ENCODE data around the gene ZNF217.
"Not testable (repeated sequence)": the region's sequence is repeated elsewhere in the genome, so short reads cannot be mapped to it uniquely, and the experiment has no call there.

The ZNF217 gene

DNA sequence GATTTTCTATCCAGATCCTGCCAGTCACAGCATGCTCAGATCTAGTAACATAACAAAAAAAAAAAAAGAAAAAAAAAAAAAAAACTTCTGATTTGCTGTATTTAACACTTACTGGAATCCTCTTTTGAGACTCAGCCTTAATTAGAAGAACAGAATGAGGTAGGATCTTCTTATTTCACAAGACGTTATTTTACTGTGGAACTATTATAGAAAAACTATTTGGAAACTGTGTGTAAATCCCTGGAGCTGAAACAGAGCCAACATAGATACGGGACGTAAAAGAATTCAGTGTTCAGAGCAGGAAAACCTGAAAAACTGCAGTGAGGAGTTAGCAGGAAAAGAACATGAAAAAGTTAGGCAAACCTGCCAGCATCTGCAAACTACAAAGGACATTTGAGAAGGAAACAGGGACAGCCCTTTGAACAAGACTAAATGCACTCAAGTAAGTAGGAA, 3.4 kb upstream of the ZNF217 start:
- TF ChIP-seq, protein P1, sequence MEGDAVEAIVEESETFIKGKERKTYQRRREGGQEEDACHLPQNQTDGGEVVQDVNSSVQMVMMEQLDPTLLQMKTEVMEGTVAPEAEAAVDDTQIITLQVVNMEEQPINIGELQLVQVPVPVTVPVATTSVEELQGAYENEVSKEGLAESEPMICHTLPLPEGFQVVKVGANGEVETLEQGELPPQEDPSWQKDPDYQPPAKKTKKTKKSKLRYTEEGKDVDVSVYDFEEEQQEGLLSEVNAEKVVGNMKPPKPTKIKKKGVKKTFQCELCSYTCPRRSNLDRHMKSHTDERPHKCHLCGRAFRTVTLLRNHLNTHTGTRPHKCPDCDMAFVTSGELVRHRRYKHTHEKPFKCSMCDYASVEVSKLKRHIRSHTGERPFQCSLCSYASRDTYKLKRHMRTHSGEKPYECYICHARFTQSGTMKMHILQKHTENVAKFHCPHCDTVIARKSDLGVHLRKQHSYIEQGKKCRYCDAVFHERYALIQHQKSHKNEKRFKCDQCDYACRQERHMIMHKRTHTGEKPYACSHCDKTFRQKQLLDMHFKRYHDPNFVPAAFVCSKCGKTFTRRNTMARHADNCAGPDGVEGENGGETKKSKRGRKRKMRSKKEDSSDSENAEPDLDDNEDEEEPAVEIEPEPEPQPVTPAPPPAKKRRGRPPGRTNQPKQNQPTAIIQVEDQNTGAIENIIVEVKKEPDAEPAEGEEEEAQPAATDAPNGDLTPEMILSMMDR (conservative IDR thresholded peaks at IDR 0.05; ENCODE audit: low read depth, low read length) = no peak
- no peak overlapping the region for H3K4me3 ChIP-seq (ENCODE audit: low read depth, low read length)
- DNase-seq (ENCODE audit: low read depth) = peak; percentile 66

DNA sequence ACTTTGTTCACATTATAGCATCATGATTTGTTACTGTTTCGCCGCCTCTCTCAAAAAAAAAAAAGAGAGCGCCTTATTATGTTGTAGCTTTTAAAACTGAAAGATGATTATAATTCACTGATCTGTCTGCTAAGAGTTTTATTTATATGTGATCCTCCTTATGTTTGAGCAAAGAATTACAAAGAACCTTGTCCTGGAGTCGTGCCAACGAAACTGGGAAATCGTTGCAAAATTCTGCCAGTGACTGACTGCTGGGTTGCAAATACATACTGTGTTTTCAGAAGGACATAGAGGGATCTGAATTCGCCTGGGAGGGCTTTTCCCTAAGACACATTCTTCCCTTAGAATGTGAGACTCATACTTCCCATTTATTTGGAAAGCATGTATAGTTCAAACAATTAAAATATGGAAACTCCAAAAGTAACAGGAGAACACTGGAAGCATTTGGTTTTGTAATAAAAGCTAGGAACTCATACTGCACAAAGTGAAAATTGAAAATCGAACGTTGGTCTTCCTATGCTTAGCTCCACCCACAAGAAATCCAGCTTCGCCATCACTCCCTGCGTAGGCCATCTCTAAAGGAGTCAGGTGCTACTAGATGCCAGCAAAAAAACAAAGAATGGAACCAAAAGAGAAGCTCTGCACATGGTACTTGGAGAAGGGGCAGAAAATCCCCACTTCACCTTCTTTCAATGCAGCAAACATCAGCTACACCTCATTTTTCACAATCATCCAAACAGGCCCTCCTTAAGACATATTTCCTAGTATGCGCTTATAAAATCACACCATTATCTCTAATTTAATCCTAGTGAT, 2.8 kb upstream of the ZNF217 start:
- H3K4me3 ChIP-seq (ENCODE audit: low read depth, low read length) = peak overlapping the region; percentile 20

DNA sequence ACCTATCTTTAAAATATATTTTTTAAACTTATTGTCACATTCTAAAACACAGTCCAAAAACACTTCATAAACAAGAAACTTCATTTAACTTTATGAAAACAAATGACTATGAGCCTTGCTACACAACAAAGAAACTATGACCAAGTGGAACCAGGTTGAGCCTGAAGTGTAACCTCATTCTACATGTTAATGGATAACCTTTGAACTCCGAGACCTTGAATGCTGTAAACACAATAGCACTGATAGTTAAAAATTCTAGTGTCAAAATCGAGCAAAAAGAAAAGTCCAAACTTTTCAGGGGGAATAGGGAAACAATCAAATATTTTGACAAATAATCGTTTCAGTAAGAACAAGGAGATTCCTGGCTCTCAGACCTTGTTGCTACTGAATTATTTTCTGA, 2.1 kb upstream of the ZNF217 start:
- not testable (repeated sequence) for DNase-seq (ENCODE audit: low read depth); H3K4me3 ChIP-seq (ENCODE audit: low read depth, low read length)

More for the DNA sequence above, 2.8 kb upstream of the ZNF217 start:
- peak; percentile 49 for DNase-seq (ENCODE audit: low read depth)

DNA sequence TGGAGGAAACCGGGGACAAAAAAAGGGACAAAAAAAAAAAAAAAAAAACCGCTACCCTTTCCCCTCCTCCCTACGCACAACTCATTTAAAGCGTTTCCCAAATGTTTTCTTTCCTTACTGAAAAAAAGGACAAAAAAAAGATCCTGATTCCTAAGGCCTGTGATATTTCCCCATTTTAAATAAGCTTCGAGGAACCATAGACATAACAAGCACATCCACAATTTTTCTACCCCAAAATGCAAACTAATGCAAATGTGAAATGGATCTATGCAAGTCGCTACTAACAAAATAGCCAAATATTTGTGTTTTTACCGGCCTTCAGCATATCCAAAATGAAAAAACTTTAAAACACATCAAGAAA, 1.4 kb upstream of the ZNF217 start:
- DNase-seq (ENCODE audit: low read depth) = no peak
- H3K4me3 ChIP-seq (ENCODE audit: low read depth, low read length) = peak overlapping the region; percentile 70
- TF ChIP-seq, protein P1 (conservative IDR thresholded peaks at IDR 0.05; ENCODE audit: low read depth, low read length) = no peak

DNA sequence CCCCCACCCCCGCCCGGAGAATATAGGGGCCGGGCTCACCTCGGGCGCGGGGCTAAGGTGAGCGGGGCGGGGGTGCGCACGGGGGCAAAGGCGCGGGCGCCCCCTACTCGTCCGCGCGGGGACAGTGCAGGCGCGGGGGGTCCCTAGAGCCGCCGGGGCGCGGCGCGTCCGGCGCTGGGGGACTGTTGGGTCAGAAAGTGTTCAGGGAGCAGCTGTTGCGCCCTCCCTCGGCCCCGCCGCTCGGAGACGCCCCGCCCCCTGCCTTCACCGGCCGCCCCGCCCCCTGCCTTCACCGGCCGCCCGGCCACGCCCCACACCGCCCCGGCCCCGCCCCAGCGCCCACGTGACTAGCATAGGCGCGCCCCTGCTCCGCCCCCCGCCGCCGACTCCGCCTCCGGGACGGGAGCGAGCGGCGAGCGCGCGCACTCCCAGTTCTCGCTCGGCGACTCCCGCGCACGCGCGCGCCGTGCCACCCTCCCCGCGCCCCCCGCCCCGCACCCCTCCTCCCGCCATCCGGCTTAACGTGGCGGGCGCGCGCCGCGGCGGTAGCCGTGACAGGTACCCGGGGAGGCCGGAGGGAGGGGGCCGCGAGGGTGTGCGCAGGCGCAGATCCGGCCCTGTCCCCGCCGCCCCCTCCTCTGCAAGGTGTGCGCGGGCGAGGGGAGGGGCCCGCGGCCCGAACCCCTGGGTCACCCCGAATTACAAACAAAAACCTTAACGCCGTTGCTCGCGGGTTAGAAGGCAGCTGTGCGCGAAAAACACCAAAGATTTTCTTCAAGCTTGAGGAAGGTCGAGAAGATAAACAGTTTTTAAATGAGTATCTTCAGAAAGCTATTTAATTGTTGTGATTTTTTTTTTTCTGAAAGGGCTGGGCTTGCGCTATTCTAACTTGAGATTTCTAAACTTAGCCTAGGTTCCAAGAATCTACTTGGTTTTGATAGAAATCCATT, 704 bp upstream of the ZNF217 start:
- peak; percentile 95 for DNase-seq (ENCODE audit: low read depth)
- H3K4me3 ChIP-seq (ENCODE audit: low read depth, low read length) = peak overlapping the region; percentile 74
- TF ChIP-seq, protein P1 (conservative IDR thresholded peaks at IDR 0.05; ENCODE audit: low read depth, low read length) = no peak

DNA sequence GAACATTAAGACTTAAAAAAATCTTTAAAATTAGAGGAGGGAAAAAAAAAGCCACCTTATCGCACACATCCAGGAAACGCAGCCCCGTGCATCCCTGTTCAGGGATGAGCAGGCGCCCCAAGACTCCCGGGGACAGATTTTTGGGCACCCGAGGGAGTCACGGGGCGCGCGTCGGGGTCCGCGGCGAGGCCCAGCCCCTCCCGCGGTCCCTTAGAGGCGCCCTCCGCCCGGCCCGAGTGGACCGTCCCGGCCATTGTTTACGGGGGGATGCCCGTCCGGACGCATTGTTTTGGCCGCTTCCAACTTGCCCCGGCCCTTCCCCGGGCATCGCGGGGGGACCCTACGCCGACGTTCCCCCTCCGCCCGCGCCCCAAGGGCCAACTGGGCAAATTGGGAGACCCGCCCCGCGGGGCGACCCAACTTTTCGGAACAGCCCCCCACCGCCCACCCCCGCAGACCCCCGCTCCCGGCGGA, 610 bp downstream of the ZNF217 start:
- no peak for DNase-seq (ENCODE audit: low read depth)
- H3K4me3 ChIP-seq (ENCODE audit: low read depth, low read length) = peak overlapping the region; percentile 74
- TF ChIP-seq, protein P1 (conservative IDR thresholded peaks at IDR 0.05; ENCODE audit: low read depth, low read length) = no peak

DNA sequence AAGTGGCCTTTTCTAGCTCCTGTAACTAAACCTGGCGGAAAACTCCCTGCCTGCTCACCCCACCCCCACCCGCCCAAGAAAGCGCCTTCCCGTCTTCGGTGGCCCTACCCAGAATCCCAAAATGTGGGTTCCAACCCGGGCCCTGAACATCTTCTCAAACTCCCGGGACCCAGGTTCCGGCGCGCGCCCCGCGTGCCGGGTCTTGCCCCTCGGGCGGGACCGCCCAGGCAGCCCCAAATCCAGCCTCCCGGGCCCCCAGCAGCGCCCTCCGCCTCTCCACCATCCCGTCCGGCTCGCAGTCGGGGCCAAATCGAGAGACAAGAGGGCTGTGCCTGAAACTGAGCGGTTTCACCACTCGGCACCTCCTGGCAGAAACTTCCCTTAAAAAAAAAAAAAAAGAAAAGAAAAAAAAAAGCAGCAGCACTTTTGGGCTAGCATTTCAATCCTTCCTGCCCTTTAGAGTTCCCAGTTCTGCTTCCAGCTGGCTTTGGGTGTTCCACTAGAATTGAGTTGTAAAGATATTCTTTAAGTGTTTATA, 1.1 kb downstream of the ZNF217 start:
- peak overlapping the region; percentile 74 for H3K4me3 ChIP-seq (ENCODE audit: low read depth, low read length)
- DNase-seq (ENCODE audit: low read depth) = peak; percentile 58

DNA sequence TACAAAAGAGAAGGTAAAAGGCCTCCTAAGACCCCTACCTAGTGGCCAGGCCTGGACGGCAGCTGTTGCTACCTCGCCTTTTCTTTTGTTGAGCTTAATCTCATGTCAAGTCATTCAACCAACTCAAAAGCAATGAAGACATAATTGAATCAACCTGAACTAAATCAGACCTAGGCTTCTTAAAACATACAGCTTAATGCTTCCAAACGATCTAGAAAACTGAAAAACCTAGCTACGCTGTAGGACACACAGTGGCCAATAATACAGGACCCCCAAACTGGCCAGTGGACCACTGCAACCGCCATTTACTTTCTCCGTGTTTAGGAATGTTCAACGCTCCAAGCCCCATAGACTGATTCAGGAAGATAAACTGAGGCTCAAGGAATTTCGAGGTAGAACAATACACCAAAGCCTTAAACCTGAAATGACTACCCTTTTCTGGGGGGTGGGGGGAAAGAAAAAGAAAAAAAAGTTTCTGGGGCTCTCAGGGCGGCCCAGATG, 1.6 kb downstream of the ZNF217 start:
- peak overlapping the region; percentile 74 for H3K4me3 ChIP-seq (ENCODE audit: low read depth, low read length)
- DNase-seq (ENCODE audit: low read depth) = not testable (repeated sequence)

DNA sequence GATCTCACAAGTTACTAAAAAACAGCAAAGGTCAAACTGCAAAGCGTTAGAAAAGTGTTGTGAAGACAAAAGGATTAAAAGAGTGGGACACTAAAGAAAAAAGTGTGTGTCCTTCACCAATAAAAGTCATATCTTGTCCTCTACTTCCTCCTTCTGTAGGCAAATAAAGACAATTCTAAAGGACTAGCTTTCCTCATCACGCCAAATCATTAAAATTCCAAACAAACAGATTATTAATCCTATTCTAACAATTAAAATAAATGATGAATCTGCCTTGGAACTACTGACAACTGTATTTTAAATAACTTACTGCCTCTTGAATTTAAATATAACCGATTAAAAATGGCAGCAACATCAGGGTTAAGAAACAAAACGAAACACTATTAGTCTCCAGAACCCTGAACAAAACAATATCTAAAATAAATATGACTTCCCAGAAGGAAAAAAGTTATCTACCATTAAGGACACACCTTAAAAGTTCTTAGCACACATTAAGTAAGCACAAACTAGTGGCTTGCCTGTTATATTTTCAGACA, 2.4 kb downstream of the ZNF217 start:
- peak overlapping the region; percentile 74 for H3K4me3 ChIP-seq (ENCODE audit: low read depth, low read length)
- not testable (repeated sequence) for DNase-seq (ENCODE audit: low read depth)

DNA sequence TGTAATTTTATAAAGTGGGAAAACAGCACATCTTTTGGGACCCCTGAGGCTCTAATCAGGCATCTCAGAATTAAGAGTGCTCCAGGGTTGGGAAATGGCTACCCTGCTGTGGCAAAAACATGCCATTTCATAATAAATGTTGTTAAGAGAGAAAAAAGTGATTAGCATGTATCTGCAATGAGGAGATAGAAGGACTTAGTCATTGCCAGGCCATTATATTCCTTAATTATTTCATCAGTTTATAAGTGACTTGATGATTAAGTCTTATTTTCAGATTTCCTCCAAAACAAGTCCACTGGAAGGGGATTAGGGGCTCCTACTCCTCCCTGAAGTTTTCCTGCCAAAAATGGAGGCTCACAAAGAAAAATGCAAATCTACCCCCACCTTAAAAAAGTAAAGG, 3.0 kb downstream of the ZNF217 start:
- DNase-seq (ENCODE audit: low read depth) = not testable (repeated sequence)
- peak overlapping the region; percentile 3 for H3K4me3 ChIP-seq (ENCODE audit: low read depth, low read length)

DNA sequence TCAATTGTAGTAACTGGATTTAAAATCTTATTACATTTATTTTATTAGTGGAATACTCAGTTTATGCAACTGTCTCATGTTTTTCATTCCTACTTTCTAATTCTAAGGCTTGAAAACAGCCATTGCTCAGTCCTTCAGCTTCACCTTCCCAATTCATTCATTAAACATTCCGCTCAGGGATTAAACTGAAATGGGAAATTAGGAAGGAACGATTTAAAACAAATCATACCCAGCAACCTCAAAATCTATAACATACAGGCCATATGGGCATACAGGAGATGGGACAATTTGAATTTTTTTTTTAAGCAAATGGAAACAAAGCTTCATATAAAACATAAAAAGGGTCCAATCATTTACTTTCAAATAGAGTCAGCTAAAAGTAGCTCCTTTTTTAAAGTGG, 3.5 kb downstream of the ZNF217 start:
- not testable (repeated sequence) for H3K4me3 ChIP-seq (ENCODE audit: low read depth, low read length); DNase-seq (ENCODE audit: low read depth)

DNA sequence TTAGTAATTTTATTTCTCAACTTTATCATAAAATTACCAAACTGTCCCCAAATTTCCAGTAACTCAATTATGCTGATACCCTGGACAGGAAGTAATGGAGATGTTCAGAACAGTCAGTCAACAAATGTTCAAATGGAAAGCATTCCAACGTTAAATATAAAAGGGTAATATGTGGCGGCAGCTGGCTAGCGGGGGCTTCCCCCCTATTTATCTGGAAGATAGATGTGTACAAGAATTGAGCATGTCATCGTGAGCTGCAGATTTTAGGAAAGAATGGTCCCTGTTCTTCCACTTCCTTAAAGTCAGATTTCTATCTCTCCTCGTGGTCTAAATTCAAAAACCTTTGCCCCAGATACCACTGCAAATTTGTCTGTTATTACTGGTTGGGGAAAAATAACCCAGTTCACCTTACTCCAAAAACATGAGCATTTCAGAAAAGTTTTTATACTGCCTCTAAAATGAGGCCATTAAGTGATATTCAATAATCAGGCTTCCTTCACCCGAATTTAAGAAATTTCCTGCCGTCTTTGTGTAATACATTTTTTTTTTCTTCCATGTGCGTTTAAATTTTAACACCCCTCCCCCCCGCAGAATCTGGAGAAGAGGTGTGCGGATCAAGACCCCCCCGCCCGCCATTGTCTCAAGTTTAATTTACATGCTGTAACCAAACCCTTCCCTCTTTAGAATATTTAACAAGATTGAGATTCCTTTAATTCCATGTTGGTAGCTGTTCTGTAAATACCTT, 4.1 kb downstream of the ZNF217 start:
- peak overlapping the region; percentile 14 for H3K4me3 ChIP-seq (ENCODE audit: low read depth, low read length)
- not testable (repeated sequence) for DNase-seq (ENCODE audit: low read depth)
